SU-DHL-6 (cell line): ENCODE measurements around the gene AHDC1.

Experiments used
- CTCF ChIP-seq: fragments of 200-600 bp; sonication (generic); IDR thresholded peaks from one replicate; pipeline ENCODE4 v1.5.1; 2017; ENCODE audit warnings: antibody characterized with exemption, mild to moderate bottlenecking, low read length, moderate library complexity; ENCODE audit not compliant: insufficient read depth, poor library complexity, severe bottlenecking
- EZH2phosphoT487 ChIP-seq: fragments of 200-600 bp; sonication (generic), shearing (Covaris generic); conservative IDR thresholded peaks from 2 replicates; pipeline ENCODE4 v1.6.1; 2018; ENCODE audit warnings: mild to moderate bottlenecking, antibody characterized with exemption, low read length, moderate library complexity, mixed read lengths

- no peak for TF ChIP-seq CTCF
- no peak for TF ChIP-seq EZH2phosphoT487
These were observed 37.3 kb downstream of the AHDC1 start for GRCh38 chr1:27566462-27567145.
